PC-9 (cell line): ENCODE data around the gene ERBB4. TPM values are rescaled to one million over a fixed set of nuclear protein-coding genes. Genes with fewer than 3 reads are reported as not detected.

Experiments
- BruUV-seq: library from RNA; stranded (reverse); fragments of 400-500 nt; replicated peaks from 2 replicates; lab custom pipeline; 2021; lab: Mats Ljungman, UMichigan
- CTCF ChIA-PET: fragments of 300-600 bp; sonication (Branson Sonifier 250); formaldehyde crosslinking; loops from one replicate; lab custom pipeline; 2022; ENCODE audit warnings: antibody characterized with exemption; lab: Charles Lee
- POLR2A ChIA-PET: fragments of 300-600 bp; sonication (Branson Sonifier 250); formaldehyde crosslinking; loops from one replicate; lab custom pipeline; 2022; ENCODE audit warnings: antibody characterized with exemption; ENCODE audit not compliant: unreplicated experiment; lab: Charles Lee
- DNase-seq, 2 experiments: peaks; one replicate each; pipeline versions ENCODE4 v3.0.0 to v3.0.0-alpha.2; 2015 to 2022; ENCODE audit warnings: mixed read lengths in 1 of 2
- H2AFZ ChIP-seq: fragments of 200-600 bp; sonication (generic); 2 replicates; pipeline ENCODE4 v1.8.1; 2017; ENCODE audit warnings: antibody characterized with exemption
- H3F3A ChIP-seq: fragments of 200-600 bp; sonication (generic); 2 replicates; pipeline ENCODE4 v1.8.1; 2017; ENCODE audit warnings: antibody characterized with exemption, mild to moderate bottlenecking, low read depth; ENCODE audit not compliant: insufficient read depth
- H3K27ac ChIP-seq: fragments of 200-600 bp; sonication (generic); 2 replicates; pipeline ENCODE4 v1.6.1; 2016; ENCODE audit warnings: mixed run types
- H3K27me3 ChIP-seq: fragments of 200-600 bp; sonication (generic); 2 replicates; pipeline ENCODE4 v1.6.1; 2016; ENCODE audit warnings: low read depth, mixed run types; ENCODE audit not compliant: insufficient read depth
- H3K36me3 ChIP-seq: fragments of 200-600 bp; sonication (generic); 2 replicates; pipeline ENCODE4 v1.6.1; 2016; ENCODE audit warnings: low read depth, mixed run types
- H3K4me1 ChIP-seq: fragments of 200-600 bp; sonication (generic); replicated peaks from 2 replicates; pipeline ENCODE4 v1.6.1; 2016; ENCODE audit warnings: mixed run types; ENCODE audit not compliant: insufficient read depth
- H3K4me2 ChIP-seq: fragments of 200-600 bp; sonication (generic); 2 replicates; pipeline ENCODE4 v1.6.1; 2017; ENCODE audit warnings: mixed run types
- H3K4me3 ChIP-seq: fragments of 200-600 bp; sonication (generic); 2 replicates; pipeline ENCODE4 v1.6.1; 2016; ENCODE audit warnings: mixed run types
- H3K79me2 ChIP-seq: fragments of 200-600 bp; sonication (generic); 2 replicates; pipeline ENCODE4 v1.6.1; 2017; ENCODE audit warnings: low read depth, mixed run types
- H3K9me2 ChIP-seq: fragments of 200-600 bp; sonication (generic); 2 replicates; pipeline ENCODE4 v1.8.1; 2017; ENCODE audit warnings: mild to moderate bottlenecking; ENCODE audit not compliant: insufficient read depth
- H3K9me3 ChIP-seq: fragments of 200-600 bp; sonication (generic); 2 replicates; pipeline ENCODE4 v1.8.1; 2016; ENCODE audit warnings: low read depth; ENCODE audit not compliant: insufficient read depth
- H4K20me1 ChIP-seq: fragments of 200-600 bp; sonication (generic); 2 replicates; pipeline ENCODE4 v1.8.1; 2017; ENCODE audit not compliant: insufficient read depth
- CTCF ChIP-seq: fragments of 200-600 bp; sonication (generic); conservative IDR thresholded peaks from 2 replicates; pipeline ENCODE4 v1.6.1; 2017; ENCODE audit warnings: mixed run types, antibody characterized with exemption, mild to moderate bottlenecking, moderate library complexity
- EZH2 ChIP-seq: fragments of 200-600 bp; sonication (generic); IDR thresholded peaks from 2 replicates; pipeline ENCODE4 v1.8.0; 2017; ENCODE audit warnings: antibody characterized with exemption, low read depth
- intact Hi-C: fragments of 100-400 bp; cut with micrococcal nuclease; formaldehyde crosslinking; loops from one replicate; pipeline ENCODE4 v1.10.0; 2022; ENCODE audit not compliant: unreplicated experiment
- total RNA-seq: library from RNA; stranded (reverse); gene quantifications from 2 replicates; pipeline ENCODE4 v1.2.3, GENCODE V29; 2021

ERBB4 gene
- total RNA-seq, 1 experiment from 2014 or later = not detected

GRCh38 chr2:211477537-211478275 lies 1060.9 kb downstream of the ERBB4 start:
- H3K27me3 ChIP-seq = no peaks in the 10 kb centered on the region
- no peaks in the 10 kb centered on the region for H3K9me2 ChIP-seq
- H3K27ac ChIP-seq = no peak overlapping the region
- ChIA-PET CTCF (no interaction called here), POLR2A (no interaction called here)
- DNase-seq = no peak
- no TSS peak for BruUV-seq
- H3K4me1 ChIP-seq = no peaks in the 10 kb centered on the region
- TF ChIP-seq CTCF (no peak), EZH2 (no peak)
- no peaks in the 10 kb centered on the region for H3F3A ChIP-seq
- H2AFZ ChIP-seq = no peak overlapping the region
- H3K9me3 ChIP-seq = no peaks in the 10 kb centered on the region
- H3K4me2 ChIP-seq = no peak overlapping the region
- H3K36me3 ChIP-seq = no peaks in the 10 kb centered on the region
- H3K79me2 ChIP-seq = no peaks in the 10 kb centered on the region
- intact Hi-C loops = no loop called here
- no peak overlapping the region for H3K4me3 ChIP-seq
- no peaks in the 10 kb centered on the region for H4K20me1 ChIP-seq

GRCh38 chr2:211473116-211473515 lies 1065.5 kb downstream of the ERBB4 start:
- no peaks in the 10 kb centered on the region for H3K27me3 ChIP-seq
- H3K9me2 ChIP-seq = no peaks in the 10 kb centered on the region
- H3K27ac ChIP-seq = no peak overlapping the region
- no peaks in the 10 kb centered on the region for H4K20me1 ChIP-seq
- no peaks in the 10 kb centered on the region for H3K36me3 ChIP-seq
- DNase-seq = no peak
- no peak overlapping the region for H3K4me2 ChIP-seq
- H2AFZ ChIP-seq = no peak overlapping the region
- CTCF ChIA-PET = no interaction called here
- intact Hi-C loops = no loop called here
- no peak overlapping the region for H3K4me3 ChIP-seq
- no peaks in the 10 kb centered on the region for H3K79me2 ChIP-seq
- no peak for TF ChIP-seq EZH2
- no peak for TF ChIP-seq CTCF
- no peaks in the 10 kb centered on the region for H3K9me3 ChIP-seq
- no peaks in the 10 kb centered on the region for H3K4me1 ChIP-seq
- H3F3A ChIP-seq = no peaks in the 10 kb centered on the region
- POLR2A ChIA-PET = no interaction called here
- no TSS peak for BruUV-seq

- intact Hi-C loops = no loop called here
- Histone ChIP-seq H3K9me2 (no peaks in the 10 kb centered on the region), H2AFZ (no peak overlapping the region), H4K20me1 (no peaks in the 10 kb centered on the region), H3K9me3 (no peaks in the 10 kb centered on the region), H3K27ac (no peak overlapping the region), H3K79me2 (no peaks in the 10 kb centered on the region), H3K27me3 (no peaks in the 10 kb centered on the region), H3K4me1 (no peaks in the 10 kb centered on the region), H3F3A (no peaks in the 10 kb centered on the region), H3K4me3 (no peak overlapping the region), H3K36me3 (no peaks in the 10 kb centered on the region), H3K4me2 (no peak overlapping the region)
- ChIA-PET CTCF (no interaction called here), POLR2A (no interaction called here)
- BruUV-seq = no TSS peak
- DNase-seq = no peak
- TF ChIP-seq CTCF (no peak), EZH2 (no peak)
Measured at GRCh38 chr2:211469664-211470059, 1068.9 kb downstream of the ERBB4 start.
